H1 (cell line): ENCODE measurements around the gene SLMAP. TPM values are rescaled to one million over a fixed set of nuclear protein-coding genes. Genes with fewer than 3 reads are reported as not detected.

Experiments used
- CTCF ChIA-PET: fragments of 300-600 bp; sonication (Branson Sonifier 250); formaldehyde crosslinking; loops from one replicate; lab custom pipeline; 2021; ENCODE audit not compliant: partially characterized antibody; lab: Charles Lee
- POLR2A ChIA-PET: fragments of 300-600 bp; sonication (Branson Sonifier 250); formaldehyde crosslinking; loops from one replicate; lab custom pipeline; 2021; ENCODE audit warnings: inconsistent platforms; ENCODE audit not compliant: partially characterized antibody; lab: Charles Lee
- DNase-seq, 2 experiments: peaks; one replicate each; pipeline versions ENCODE4 v3.0.0 to v3.0.0-alpha.2; 2010 to 2022; ENCODE audit warnings: low spot score in 2 of 2, low read depth in 1 of 2, mixed read lengths in 1 of 2
- FAIRE-seq: peaks from 2 replicates; lab custom pipeline; 2011; peaks lifted over from hg19 to GRCh38; lab: Jason Lieb, UNC
- H2AFZ ChIP-seq: 2 replicates; pipeline ENCODE4 v1.8.1; 2012; ENCODE audit warnings: low read length, inconsistent platforms
- H2AK5ac ChIP-seq: 2 replicates; pipeline ENCODE4 v1.6.1; 2013; ENCODE audit warnings: low read depth, low read length
- H2BK120ac ChIP-seq: replicated peaks from 2 replicates; pipeline ENCODE3; 2013; ENCODE audit warnings: low read depth, low read length, inconsistent platforms
- H2BK12ac ChIP-seq: 2 replicates; pipeline ENCODE4 v1.6.1; 2013; ENCODE audit warnings: low read depth, low read length
- H2BK15ac ChIP-seq: 2 replicates; pipeline ENCODE4 v1.6.1; 2013; ENCODE audit warnings: low read length
- H2BK20ac ChIP-seq: 2 replicates; pipeline ENCODE4 v1.6.1; 2013; ENCODE audit warnings: low read length
- H2BK5ac ChIP-seq: 2 replicates; pipeline ENCODE4 v1.6.1; 2013; ENCODE audit warnings: low read depth, low read length
- H3K14ac ChIP-seq: 2 replicates; pipeline ENCODE4 v1.6.1; 2013; ENCODE audit warnings: inconsistent platforms; ENCODE audit not compliant: insufficient read length
- H3K18ac ChIP-seq: 2 replicates; pipeline ENCODE4 v1.6.1; 2013; ENCODE audit warnings: low read length; ENCODE audit errors: extremely low read depth
- H3K23ac ChIP-seq: 2 replicates; pipeline ENCODE4 v1.6.1; 2013; ENCODE audit warnings: inconsistent platforms; ENCODE audit not compliant: insufficient read length
- H3K23me2 ChIP-seq: 2 replicates; pipeline ENCODE4 v1.6.1; 2013; ENCODE audit warnings: low read depth, low read length
- H3K27ac ChIP-seq: 2 replicates; pipeline ENCODE4 v1.6.1; 2011; ENCODE audit warnings: low read depth, low read length, inconsistent platforms
- H3K27me3 ChIP-seq, 4 experiments: replicated peaks in 1 of 4; 1 replicate in 1 of 4; 2 replicates in 3 of 4; pipeline versions ENCODE4 v1.6.1 to v1.8.1; 2011 to 2013; ENCODE audit warnings: low read length in 3 of 4, mild to moderate bottlenecking in 3 of 4, inconsistent platforms in 2 of 4, mixed read lengths in 2 of 4, moderate library complexity in 1 of 4; ENCODE audit not compliant: control insufficient read depth in 3 of 4, insufficient read depth in 3 of 4; ENCODE audit errors: extremely low read depth in 1 of 4
- H3K36me3 ChIP-seq, 4 experiments: 2 replicates each; pipeline versions ENCODE4 v1.6.1 to v1.8.1; 2011 to 2013; ENCODE audit warnings: mild to moderate bottlenecking in 4 of 4, low read length in 3 of 4, moderate library complexity in 2 of 4, control low read depth in 1 of 4, inconsistent platforms in 1 of 4; ENCODE audit not compliant: insufficient read depth in 4 of 4, control insufficient read depth in 2 of 4
- H3K4ac ChIP-seq: replicated peaks from 2 replicates; pipeline ENCODE3; 2013; ENCODE audit warnings: low read length, low read depth, mixed read lengths, inconsistent platforms; ENCODE audit not compliant: insufficient read length
- H3K4me1 ChIP-seq, 4 experiments: replicated peaks in 1 of 4; 1 replicate in 1 of 4; 2 replicates in 3 of 4; pipeline versions ENCODE4 v1.6.1 to v1.8.1; 2011 to 2013; ENCODE audit warnings: low read length in 3 of 4, inconsistent platforms in 2 of 4, mixed read lengths in 1 of 4; ENCODE audit not compliant: insufficient read depth in 4 of 4, control insufficient read depth in 3 of 4
- H3K4me2 ChIP-seq, 2 experiments: 2 replicates each; pipeline versions ENCODE4 v1.6.1 to v1.8.1; 2011 to 2013; ENCODE audit warnings: low read depth in 2 of 2, low read length in 2 of 2, control low read depth in 1 of 2, inconsistent platforms in 1 of 2, mild to moderate bottlenecking in 1 of 2; ENCODE audit not compliant: insufficient read depth in 1 of 2
- H3K4me3 ChIP-seq, 4 experiments: fragments of 200-600, 300-600 bp in 1 of 4; sonication (generic), shearing (Covaris generic), sonication (Bioruptor Twin) in 1 of 4; 2 replicates each; pipeline versions ENCODE4 v1.5.1 to v1.8.1; 2011 to 2016; ENCODE audit warnings: low read length in 4 of 4, low read depth in 3 of 4, control low read depth in 2 of 4, inconsistent platforms in 2 of 4, mild to moderate bottlenecking in 2 of 4, mixed read lengths in 1 of 4, moderate library complexity in 1 of 4; ENCODE audit not compliant: insufficient read depth in 2 of 4; ENCODE audit errors: extremely low read depth in 1 of 4
- H3K56ac ChIP-seq: replicated peaks from 2 replicates; pipeline ENCODE3; 2013; ENCODE audit warnings: low read depth, mild to moderate bottlenecking, mixed read lengths, low read length, inconsistent platforms; ENCODE audit not compliant: insufficient read length
- H3K79me1 ChIP-seq: 2 replicates; pipeline ENCODE4 v1.6.1; 2013; ENCODE audit warnings: low read depth, low read length, control low read depth
- H3K79me2 ChIP-seq, 2 experiments: 2 replicates each; pipeline versions ENCODE4 v1.6.1 to v1.8.1; 2012 to 2013; ENCODE audit warnings: low read length in 2 of 2, mild to moderate bottlenecking in 2 of 2, inconsistent platforms in 1 of 2; ENCODE audit not compliant: insufficient read depth in 2 of 2, control insufficient read depth in 1 of 2
- H3K9ac ChIP-seq, 4 experiments: replicated peaks in 1 of 4; 1 replicate in 1 of 4; 2 replicates in 3 of 4; pipeline versions ENCODE4 v1.6.1 to v1.8.1; 2011 to 2013; ENCODE audit warnings: low read depth in 3 of 4, low read length in 3 of 4, control low read depth in 2 of 4, mild to moderate bottlenecking in 2 of 4, moderate library complexity in 2 of 4, inconsistent platforms in 1 of 4; ENCODE audit errors: extremely low read depth in 1 of 4
- H3K9me3 ChIP-seq, 2 experiments: 2 replicates each; pipeline versions ENCODE4 v1.6.1 to v1.8.1; 2012 to 2013; ENCODE audit warnings: mild to moderate bottlenecking in 2 of 2, moderate library complexity in 2 of 2, control low read depth in 1 of 2, inconsistent platforms in 1 of 2, low read depth in 1 of 2, low read length in 1 of 2, mixed read lengths in 1 of 2; ENCODE audit not compliant: insufficient read depth in 2 of 2
- H4K20me1 ChIP-seq, 2 experiments: replicated peaks in 1 of 2; 2 replicates each; pipeline versions ENCODE3 to v1.8.1; 2011 to 2013; ENCODE audit warnings: inconsistent platforms in 2 of 2, low read length in 2 of 2, mild to moderate bottlenecking in 1 of 2; ENCODE audit not compliant: insufficient read depth in 2 of 2, control insufficient read depth in 1 of 2
- H4K5ac ChIP-seq: 2 replicates; pipeline ENCODE4 v1.6.1; 2013; ENCODE audit warnings: low read length, low read depth, mixed read lengths, inconsistent platforms; ENCODE audit not compliant: insufficient read length
- H4K8ac ChIP-seq: 2 replicates; pipeline ENCODE4 v1.8.0; 2013; ENCODE audit warnings: mild to moderate bottlenecking, moderate library complexity, low read length, inconsistent platforms; ENCODE audit not compliant: insufficient read depth; ENCODE audit errors: extremely low read depth
- H4K91ac ChIP-seq: replicated peaks from 2 replicates; pipeline ENCODE3; 2013; ENCODE audit warnings: low read length, mixed read lengths, inconsistent platforms; ENCODE audit not compliant: insufficient read length
- BACH1 ChIP-seq: IDR thresholded peaks from 2 replicates; pipeline ENCODE4 v1.6.1; 2012; ENCODE audit warnings: low read length, improper control_type of control experiment
- NRF1 ChIP-seq: IDR thresholded peaks from 2 replicates; pipeline ENCODE4 v1.6.1; 2011; ENCODE audit warnings: mild to moderate bottlenecking, low read depth, low read length, improper control_type of control experiment
- PHF8 ChIP-seq: fragments of 200-600 bp; sonication (generic); conservative IDR thresholded peaks from 2 replicates; pipeline ENCODE4 v1.7.1; 2012; ENCODE audit warnings: low read depth, mild to moderate bottlenecking, inconsistent platforms, low read length, moderate library complexity
- RAD21 ChIP-seq, 2 experiments: IDR thresholded peaks in 1 of 2; conservative IDR thresholded peaks in 1 of 2; 2 replicates each; pipeline ENCODE4 v1.6.1; 2011; ENCODE audit warnings: low read depth in 2 of 2, low read length in 2 of 2, improper control_type of control experiment in 1 of 2, inconsistent platforms in 1 of 2, mild to moderate bottlenecking in 1 of 2, moderate library complexity in 1 of 2
- RBBP5 ChIP-seq: IDR thresholded peaks from 2 replicates; pipeline ENCODE4 v1.7.1; 2012; ENCODE audit warnings: low read depth, mild to moderate bottlenecking, inconsistent platforms, low read length, moderate library complexity, borderline replicate concordance
- RXRA ChIP-seq: IDR thresholded peaks from 2 replicates; pipeline ENCODE4 v1.6.1; 2011; ENCODE audit warnings: low read depth, mild to moderate bottlenecking, low read length, moderate library complexity; ENCODE audit not compliant: insufficient read depth
- SAP30 ChIP-seq: fragments of 300-600 bp; sonication (generic); IDR thresholded peaks from 2 replicates; pipeline ENCODE4 v1.7.1; 2012; ENCODE audit warnings: low read length, moderate library complexity, mild to moderate bottlenecking, inconsistent platforms; ENCODE audit not compliant: insufficient read depth, insufficient replicate concordance
- SP4 ChIP-seq: IDR thresholded peaks from 2 replicates; pipeline ENCODE4 v1.6.1; 2012; ENCODE audit warnings: low read length, inconsistent platforms
- SRF ChIP-seq: IDR thresholded peaks from 2 replicates; pipeline ENCODE4 v1.6.1; 2011; ENCODE audit warnings: mild to moderate bottlenecking, low read depth, low read length, moderate library complexity
- TAF7 ChIP-seq: optimal IDR thresholded peaks from 2 replicates; pipeline ENCODE3; 2011; ENCODE audit warnings: low read depth, mild to moderate bottlenecking, inconsistent platforms, low read length, moderate library complexity, borderline replicate concordance
- TCF12 ChIP-seq: IDR thresholded peaks from 2 replicates; pipeline ENCODE4 v1.6.1; 2011; ENCODE audit warnings: low read depth, mild to moderate bottlenecking, low read length
- YY1 ChIP-seq: IDR thresholded peaks from 2 replicates; pipeline ENCODE4 v1.6.1; 2011; ENCODE audit warnings: low read depth, mild to moderate bottlenecking, low read length
- WGBS, 2 experiments: shearing (Covaris generic) in 1 of 2; methylation state at CpG; one replicate each; pipeline versions ENCODE4 v1.1.6 to v1.1.7; 2013 to 2015; ENCODE audit warnings: low lambda C conversion rate in 2 of 2, mixed read lengths in 2 of 2, inconsistent platforms in 1 of 2, low coverage in 1 of 2, missing lambda C conversion rate in 1 of 2; ENCODE audit not compliant: insufficient replicate concordance in 2 of 2, insufficient coverage in 1 of 2, insufficient read length in 1 of 2; ENCODE audit errors: extremely low coverage in 1 of 2, missing lambda C conversion rate in 1 of 2; 5-methylcytosine and 5-hydroxymethylcytosine counted together
- polyA plus RNA-seq, 7 experiments: library from polyadenylated mRNA; depleted of rRNA in 3 of 7; stranded (reverse) in 5 of 7; unstranded in 2 of 7; fragments of >200 nt in 5 of 7; fragments of 200-250 nt in 2 of 7; gene quantifications; 1 replicate in 5 of 7; 2 replicates in 1 of 7; 4 replicates in 1 of 7; pipeline versions ENCODE4 v1.2.1 to v1.2.3, GENCODE V29; 2011 to 2013; ENCODE audit warnings: missing spikeins in 2 of 7, mixed read lengths in 2 of 7
- total RNA-seq: library from RNA; stranded (reverse); fragmentation: NEBNext Ultra II Directional; extraction: Animal tissue kit (Norgen Biotek cat#: 25700); gene quantifications from 2 replicates; pipeline ENCODE4 v1.2.1, GENCODE V29; 2021

SLMAP gene
- total and polyA plus RNA-seq, 2 of the 8 experiments (the other 6 are each of a cell fraction or from before 2014, with no cell fraction given): 13.6 to 70.4 TPM

- DNase-seq (no peak), FAIRE-seq (no peak)
- no peak overlapping the region for H4K8ac ChIP-seq
- H2AK5ac ChIP-seq: no peak overlapping the region
- H2AFZ ChIP-seq: no peak overlapping the region
- H3K4ac ChIP-seq: no peak overlapping the region
- no peak overlapping the region for H3K18ac ChIP-seq
- 86% methylated on average over 6 of the region's 6 CpGs; no CpG with 5 or more reads in 1 of the 2 experiments for WGBS, 2 experiments
- H2BK20ac ChIP-seq: no peak overlapping the region
- H3K14ac ChIP-seq: no peak overlapping the region
- no peak overlapping the region for H2BK5ac ChIP-seq
- H2BK120ac ChIP-seq: no peak overlapping the region
- H2BK15ac ChIP-seq: no peak overlapping the region
- no peak overlapping the region for H4K5ac ChIP-seq
- H3K4me1 ChIP-seq: peaks cover 0 to 9% (median 0%) of the 10 kb centered on the region in 4 experiments; a peak in 2 of 7 replicates
- ChIA-PET POLR2A (no interaction called here), CTCF (no interaction called here)
- no peak overlapping the region for H2BK12ac ChIP-seq
- no peak overlapping the region for H3K27ac ChIP-seq
- H3K79me1 ChIP-seq: no peaks in the 10 kb centered on the region; the same call in 1 of the 2 replicates
- H3K23ac ChIP-seq: no peak overlapping the region
- H3K4me3 ChIP-seq: no peak overlapping the region
- H3K4me2 ChIP-seq: no peak overlapping the region
- H3K79me2 ChIP-seq: peaks cover 0 to 92% of the 10 kb centered on the region in 2 experiments; a peak in 3 of 4 replicates
- H3K36me3 ChIP-seq: no peaks in the 10 kb centered on the region; a peak in 1 of 8 replicates
- no peak overlapping the region for H4K91ac ChIP-seq
- H3K56ac ChIP-seq: no peak overlapping the region
- H4K20me1 ChIP-seq: peaks cover 2 to 7% of the 10 kb centered on the region in 2 experiments
- H3K9ac ChIP-seq: no peak overlapping the region
- H3K27me3 ChIP-seq: no peaks in the 10 kb centered on the region
- TF ChIP-seq BACH1 (no peak), SAP30 (no peak), RXRA (no peak), RAD21 (IDR thresholded peaks at IDR 0.05 in 1 of 2, conservative IDR thresholded peaks at IDR 0.05 in 1 of 2; ENCODE audit: low read depth in 2 of 2, low read length in 2 of 2) (no peak), SP4 (no peak), TAF7 (no peak), PHF8 (no peak), YY1 (no peak), SRF (no peak), NRF1 (no peak), RBBP5 (no peak), TCF12 (no peak)
- no peaks in the 10 kb centered on the region for H3K9me3 ChIP-seq
- H3K23me2 ChIP-seq: no peaks in the 10 kb centered on the region; the same call in 1 of the 2 replicates
These were observed 58.9 kb downstream of the SLMAP start for GRCh38 chr3:57815036-57815435.
